IPS-20b (cell line): ENCODE results near the gene SEM1.
"Not testable (repeated sequence)": the region's sequence is repeated elsewhere in the genome, so short reads cannot be mapped to it uniquely, and the experiment has no call there.

ENCODE experiments used
- H3K27ac ChIP-seq: one replicate; pipeline ENCODE4 v1.5.1; 2013; ENCODE audit warnings: low read length
- H3K27me3 ChIP-seq: 2 replicates; pipeline ENCODE4 v1.6.1; 2013; ENCODE audit warnings: mild to moderate bottlenecking, low read length, inconsistent platforms; ENCODE audit not compliant: insufficient read depth
- H3K36me3 ChIP-seq: 2 replicates; pipeline ENCODE4 v1.6.1; 2013; ENCODE audit warnings: low read depth, mild to moderate bottlenecking, inconsistent platforms, low read length, moderate library complexity; ENCODE audit not compliant: insufficient read depth
- H3K4me1 ChIP-seq: 2 replicates; pipeline ENCODE4 v1.6.1; 2013; ENCODE audit warnings: mild to moderate bottlenecking, control low read depth, inconsistent platforms, low read length, moderate library complexity; ENCODE audit not compliant: insufficient read depth
- H3K4me3 ChIP-seq: 2 replicates; pipeline ENCODE4 v1.5.1; 2013; ENCODE audit warnings: mild to moderate bottlenecking, low read length, inconsistent platforms
- H3K9ac ChIP-seq: 2 replicates; pipeline ENCODE4 v1.6.1; 2013; ENCODE audit warnings: low read depth, mild to moderate bottlenecking, inconsistent platforms, low read length, moderate library complexity
- H3K9me3 ChIP-seq: 2 replicates; pipeline ENCODE4 v1.6.1; 2013; ENCODE audit warnings: mild to moderate bottlenecking, low read depth, low read length, inconsistent platforms; ENCODE audit not compliant: insufficient read depth

The SEM1 gene

DNA sequence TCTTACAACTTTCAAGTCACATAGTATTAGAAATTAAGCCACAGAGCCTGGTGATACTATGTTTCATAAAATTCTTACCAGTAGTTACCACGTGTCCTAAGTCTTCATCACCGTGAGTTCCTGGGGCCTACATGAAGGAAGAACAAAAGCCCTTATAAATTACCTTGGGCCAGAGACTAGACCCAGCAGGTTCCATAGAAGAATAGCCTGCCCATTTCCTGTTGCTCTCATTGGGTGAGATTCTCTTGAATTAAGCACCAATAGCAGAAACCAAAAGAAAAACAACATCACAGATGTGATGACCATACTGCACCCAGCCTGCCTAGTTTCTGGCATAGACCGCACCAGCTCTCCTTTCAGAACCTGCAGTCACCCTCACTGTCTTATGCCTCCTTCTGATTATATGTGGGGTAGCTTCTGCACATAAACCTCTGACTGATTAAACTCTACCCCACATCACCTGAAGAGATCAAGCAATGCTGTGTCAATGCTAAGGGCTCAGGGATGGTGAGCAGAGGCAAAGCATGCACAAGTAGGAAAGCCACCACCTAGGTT lies 18.0 kb upstream of the SEM1 start:
- Histone ChIP-seq H3K9me3 (no peaks in the 10 kb centered on the region), H3K27me3 (no peaks in the 10 kb centered on the region), H3K36me3 (no peaks in the 10 kb centered on the region), H3K9ac (no peak overlapping the region), H3K27ac (no peak overlapping the region), H3K4me1 (peaks cover 19% of the 10 kb centered on the region; the same call in 1 of the 2 replicates), H3K4me3 (no peak overlapping the region)

DNA sequence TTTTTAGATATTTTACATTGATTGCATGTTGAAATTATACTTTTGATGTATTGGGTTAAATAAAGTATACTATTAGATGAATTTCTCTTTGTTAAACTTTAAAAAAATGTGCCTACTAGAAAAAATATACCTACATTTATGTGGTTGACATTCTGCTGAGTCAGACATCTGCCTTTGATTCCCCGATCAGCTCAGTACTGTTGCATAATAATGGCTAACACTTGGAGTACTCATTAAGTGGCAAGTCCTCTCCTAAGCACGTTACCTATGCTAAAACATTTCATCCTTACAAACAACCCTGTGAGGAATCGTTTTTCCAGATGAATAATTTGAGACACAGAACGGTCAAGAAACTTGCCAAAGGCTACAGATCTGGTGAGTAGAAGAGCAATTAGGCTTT lies 14.0 kb upstream of the SEM1 start:
- H3K4me1 ChIP-seq: peaks cover 24% of the 10 kb centered on the region; the same call in 1 of the 2 replicates
- H3K9me3 ChIP-seq: no peaks in the 10 kb centered on the region
- no peak overlapping the region for H3K9ac ChIP-seq
- H3K4me3 ChIP-seq: no peak overlapping the region
- H3K36me3 ChIP-seq: no peaks in the 10 kb centered on the region
- H3K27me3 ChIP-seq: no peaks in the 10 kb centered on the region
- H3K27ac ChIP-seq: no peak overlapping the region

DNA sequence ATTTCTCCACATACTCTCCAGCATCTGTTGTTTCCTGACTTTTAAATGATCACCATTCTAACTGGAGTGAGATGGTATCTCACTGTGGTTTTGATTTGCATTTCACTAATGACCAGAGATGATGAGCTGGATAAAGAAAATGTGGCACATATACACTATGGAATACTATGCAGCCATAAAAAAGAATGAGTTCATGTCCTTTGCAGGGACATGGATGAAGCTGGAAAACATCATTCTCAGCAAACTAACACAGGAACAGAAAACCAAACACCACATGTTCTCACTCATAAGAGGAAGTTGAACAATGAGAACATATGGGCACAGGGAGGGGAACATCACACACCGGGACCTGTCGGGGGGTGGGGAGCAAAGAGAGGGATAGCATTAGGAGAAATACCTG lies 13.3 kb upstream of the SEM1 start:
- not testable (repeated sequence) for H3K9me3 ChIP-seq, H3K4me3 ChIP-seq, H3K9ac ChIP-seq, H3K36me3 ChIP-seq, H3K27me3 ChIP-seq, H3K27ac ChIP-seq
- peaks cover 27% of the 10 kb centered on the region; the same call in 1 of the 2 replicates for H3K4me1 ChIP-seq

DNA sequence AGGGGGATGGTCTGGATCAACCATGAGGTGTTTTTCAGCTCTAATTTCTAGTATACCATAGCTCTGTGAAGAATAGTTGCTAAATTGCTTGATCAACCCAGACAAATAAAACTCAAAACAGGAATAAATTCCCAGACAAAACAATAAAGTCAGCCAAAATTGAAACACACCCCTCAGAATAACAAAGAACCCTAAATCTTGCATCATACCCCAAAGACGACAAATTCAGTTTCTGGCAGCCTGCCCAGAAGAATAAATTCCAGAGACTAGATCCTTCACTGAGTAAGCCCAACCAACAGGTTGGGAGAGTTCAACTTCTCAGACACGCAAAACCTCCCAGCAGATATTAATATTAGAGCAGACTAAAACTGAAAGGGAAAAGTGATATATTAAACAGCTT lies 11.2 kb upstream of the SEM1 start:
- no peaks in the 10 kb centered on the region for H3K27me3 ChIP-seq
- no peak overlapping the region for H3K4me3 ChIP-seq
- no peaks in the 10 kb centered on the region for H3K36me3 ChIP-seq
- no peak overlapping the region for H3K27ac ChIP-seq
- H3K4me1 ChIP-seq: peaks cover 19% of the 10 kb centered on the region; the same call in 1 of the 2 replicates
- H3K9me3 ChIP-seq: no peaks in the 10 kb centered on the region
- H3K9ac ChIP-seq: no peak overlapping the region

DNA sequence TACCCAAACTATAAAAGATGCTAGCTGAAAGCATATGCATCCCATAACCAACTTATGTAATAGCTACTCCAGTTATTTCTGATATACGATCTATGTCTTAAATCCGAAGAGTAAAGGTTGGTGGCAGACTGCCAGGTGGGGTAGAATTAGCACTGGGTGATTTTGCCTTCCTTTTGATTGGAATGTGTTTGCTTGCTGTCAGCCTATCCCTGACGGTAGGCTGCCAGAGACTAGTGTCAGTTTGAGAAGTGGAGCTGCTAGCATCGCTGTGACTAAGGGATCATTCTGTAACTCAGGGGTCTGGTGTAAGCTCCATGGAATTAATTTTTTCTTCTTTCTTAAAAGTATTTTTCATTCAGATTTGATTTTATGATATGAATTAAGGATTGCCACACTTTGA lies 9.5 kb upstream of the SEM1 start:
- Histone ChIP-seq H3K27ac (no peak overlapping the region), H3K27me3 (no peaks in the 10 kb centered on the region), H3K9ac (no peak overlapping the region), H3K4me3 (no peak overlapping the region), H3K9me3 (0 out of 2 replicates have a peak, but pooled peaks cover 2% of the 10 kb centered on the region), H3K4me1 (peaks cover 16% of the 10 kb centered on the region; the same call in 1 of the 2 replicates), H3K36me3 (no peaks in the 10 kb centered on the region)

DNA sequence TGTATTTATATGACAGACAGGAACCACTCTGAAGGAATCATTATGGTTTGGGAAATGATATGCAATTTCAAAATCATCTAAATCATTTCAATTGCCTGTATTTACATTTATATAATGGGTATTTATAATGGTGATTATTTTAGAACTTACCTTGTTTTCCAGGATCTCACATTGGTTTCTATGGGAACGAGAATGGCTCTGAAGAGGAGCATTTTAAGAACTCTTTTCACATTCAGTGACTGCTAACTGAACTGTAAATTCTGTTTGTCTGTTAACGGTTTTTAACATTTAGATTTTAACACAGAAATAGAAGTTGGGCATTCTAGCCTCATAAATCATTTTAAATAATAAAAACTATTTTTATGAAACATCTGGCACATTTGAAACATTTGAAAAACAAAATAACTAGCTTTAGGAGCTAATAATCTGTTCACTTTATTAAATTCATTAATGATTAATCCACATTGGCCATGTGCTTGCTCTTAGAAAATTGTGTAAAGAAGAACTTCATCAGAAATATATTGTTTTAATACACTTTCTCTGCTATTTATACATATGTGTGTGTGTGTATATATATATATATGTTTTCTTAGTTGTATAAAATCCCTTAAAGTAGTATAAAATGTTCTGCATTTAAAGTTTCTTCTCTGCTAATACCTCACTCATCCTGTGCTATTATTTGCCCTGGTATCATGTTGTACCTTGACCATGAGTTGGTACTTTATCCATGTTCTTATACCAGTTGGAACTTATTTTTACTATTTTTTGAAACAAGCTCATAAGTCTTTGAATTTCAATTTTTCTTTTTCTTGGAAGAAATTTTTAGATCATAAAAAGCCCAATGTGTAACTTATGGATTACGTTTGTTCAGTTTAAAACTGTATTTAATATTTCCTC lies 8.7 kb upstream of the SEM1 start:
- Histone ChIP-seq H3K9me3 (peaks cover 9% of the 10 kb centered on the region), H3K4me3 (no peak overlapping the region), H3K36me3 (no peaks in the 10 kb centered on the region), H3K27me3 (no peaks in the 10 kb centered on the region), H3K27ac (no peak overlapping the region), H3K4me1 (peaks cover 8% of the 10 kb centered on the region; the same call in 1 of the 2 replicates), H3K9ac (no peak overlapping the region)

DNA sequence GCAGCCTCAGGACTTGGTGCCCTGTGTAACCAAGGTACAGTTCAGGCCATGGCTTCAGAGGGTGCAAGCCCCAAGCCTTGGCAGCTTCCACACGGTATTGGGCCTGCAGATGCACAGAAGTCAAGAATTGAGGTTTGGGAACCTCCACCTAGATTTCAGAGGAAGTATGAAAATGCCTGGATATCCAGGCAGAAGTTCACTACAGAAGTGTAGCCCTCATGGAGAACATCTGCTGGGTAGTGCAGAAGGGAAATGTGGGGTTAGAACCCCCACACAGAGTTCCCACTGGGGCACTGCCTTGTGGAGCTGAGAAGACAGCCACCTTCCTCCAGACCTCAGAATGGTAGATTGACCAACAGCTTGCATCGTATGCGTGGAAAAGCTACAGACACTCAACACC lies 3.4 kb upstream of the SEM1 start:
- Histone ChIP-seq H3K27me3 (no peaks in the 10 kb centered on the region), H3K4me3 (no peak overlapping the region), H3K9me3 (peaks cover 20% of the 10 kb centered on the region), H3K4me1 (peaks cover under 1% of the 10 kb centered on the region; the same call in 1 of the 2 replicates), H3K36me3 (no peaks in the 10 kb centered on the region), H3K27ac (no peak overlapping the region), H3K9ac (no peak overlapping the region)

DNA sequence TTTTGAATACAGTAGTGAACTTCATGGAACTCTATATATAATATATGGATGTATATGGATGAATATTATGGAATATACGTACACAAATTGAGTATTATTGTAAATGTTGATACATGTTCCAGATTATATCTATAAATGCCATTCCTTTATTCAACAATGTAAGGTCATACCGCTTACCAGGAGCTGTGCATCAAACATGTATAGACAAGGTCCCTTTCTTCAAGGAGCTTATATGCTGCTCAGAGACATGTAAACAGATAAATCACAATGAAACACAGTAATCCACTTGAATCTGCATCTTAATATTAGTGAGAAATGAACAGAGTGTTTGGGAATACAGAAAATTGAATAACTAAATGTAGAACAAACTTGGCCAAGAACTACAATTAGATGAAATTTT lies 898 bp upstream of the SEM1 start:
- Histone ChIP-seq H3K36me3 (peaks cover 16% of the 10 kb centered on the region), H3K27ac (no peak overlapping the region)

DNA sequence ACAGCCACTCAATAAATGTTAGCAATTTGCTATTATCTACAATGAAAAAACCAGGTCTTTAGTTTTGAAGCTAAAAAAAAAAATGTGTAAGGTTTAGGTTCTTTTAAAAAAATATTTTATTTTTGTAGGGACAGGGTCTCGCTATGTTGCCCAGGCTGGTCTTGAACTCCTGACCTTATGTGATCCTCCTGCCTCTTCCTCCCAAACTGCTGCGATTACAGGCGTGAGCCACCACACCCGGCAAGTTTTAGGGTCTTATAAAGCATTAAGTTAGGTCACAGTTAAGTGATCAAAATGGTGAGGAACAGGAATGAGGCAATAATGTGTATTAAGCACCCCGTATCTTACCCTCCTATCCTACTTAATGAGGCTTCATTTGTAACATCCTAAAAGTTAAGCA lies 774 bp downstream of the SEM1 start:
- H3K4me1 ChIP-seq: peaks cover 3% of the 10 kb centered on the region; the same call in 1 of the 2 replicates
- no peaks in the 10 kb centered on the region for H3K27me3 ChIP-seq
- H3K36me3 ChIP-seq: peaks cover 24% of the 10 kb centered on the region
- peak overlapping the region; percentile 95 for H3K9ac ChIP-seq
- peak overlapping the region; percentile 68 for H3K27ac ChIP-seq
- H3K9me3 ChIP-seq: peaks cover 15% of the 10 kb centered on the region
- H3K4me3 ChIP-seq: peak overlapping the region; percentile 87

More for the DNA sequence above, 898 bp upstream of the SEM1 start:
- peaks cover 20% of the 10 kb centered on the region for H3K9me3 ChIP-seq
- peaks cover 3% of the 10 kb centered on the region; the same call in 1 of the 2 replicates for H3K4me1 ChIP-seq
- no peaks in the 10 kb centered on the region for H3K27me3 ChIP-seq
- H3K4me3 ChIP-seq: peak overlapping the region; percentile 87; the same call in 1 of the 2 replicates
- no peak overlapping the region for H3K9ac ChIP-seq

DNA sequence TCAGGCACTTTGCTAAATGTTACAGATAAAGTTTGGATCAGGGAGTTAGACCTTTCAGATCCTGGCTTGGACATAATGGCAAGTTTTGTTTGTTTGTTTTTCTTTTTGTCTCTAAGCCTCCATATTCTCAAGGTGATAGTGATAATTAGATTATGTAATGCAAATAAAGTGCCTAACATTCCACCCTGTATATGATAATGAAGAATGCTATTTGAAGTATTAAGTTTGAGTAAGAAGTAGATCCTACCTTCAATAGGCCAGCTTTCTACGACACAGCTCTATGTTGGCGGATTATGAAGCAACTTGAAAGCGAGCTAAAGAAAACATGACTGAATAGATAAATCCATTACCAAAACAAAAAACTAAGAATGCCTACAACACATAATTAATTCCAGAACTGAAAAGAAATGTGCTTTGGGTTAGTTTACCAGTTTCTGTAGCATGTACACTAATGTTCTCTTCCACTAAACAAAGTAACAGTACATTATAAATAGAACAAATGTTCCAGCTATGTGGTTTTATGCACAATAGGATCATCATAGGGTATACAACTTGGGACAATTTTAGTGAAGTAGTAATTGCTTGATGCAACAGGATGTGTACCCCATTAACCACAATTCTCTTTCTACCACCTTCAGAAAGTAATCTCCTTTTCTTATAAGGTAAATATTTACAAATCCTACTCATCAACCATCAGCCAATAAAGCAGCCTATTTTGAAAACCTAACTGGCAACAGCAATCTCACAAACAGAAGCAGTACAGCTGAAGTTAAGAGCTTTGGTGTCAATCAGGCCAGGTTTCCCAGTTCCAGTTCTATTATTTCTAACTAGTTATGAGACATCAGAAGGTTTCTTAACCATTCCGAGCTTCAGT lies 1.5 kb downstream of the SEM1 start:
- Histone ChIP-seq H3K36me3 (peaks cover 24% of the 10 kb centered on the region), H3K27ac (no peak overlapping the region), H3K9ac (peak overlapping the region; percentile 95; the same call in 1 of the 2 replicates), H3K9me3 (peaks cover 8% of the 10 kb centered on the region), H3K27me3 (no peaks in the 10 kb centered on the region), H3K4me3 (peak overlapping the region; percentile 87), H3K4me1 (peaks cover 3% of the 10 kb centered on the region; the same call in 1 of the 2 replicates)

DNA sequence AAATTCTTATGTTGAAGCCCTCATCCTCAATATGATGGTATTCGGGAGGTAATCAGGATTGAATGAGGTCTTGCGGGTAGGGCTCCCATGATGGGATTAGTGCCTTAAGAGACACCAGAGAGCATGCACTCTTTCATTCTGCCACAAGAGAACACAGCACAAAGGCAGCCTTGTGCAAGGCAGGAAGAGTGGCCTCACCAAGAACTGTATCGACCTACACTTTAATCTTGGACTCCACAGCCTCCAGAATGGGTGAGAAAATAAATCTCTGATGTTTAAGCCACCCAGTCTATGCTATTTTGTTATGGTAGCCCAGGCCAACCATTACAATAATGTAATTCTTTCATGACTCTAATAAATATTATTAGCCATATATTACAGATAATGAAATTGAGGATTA lies 8.4 kb downstream of the SEM1 start:
- peaks cover 14% of the 10 kb centered on the region for H3K36me3 ChIP-seq
- H3K4me1 ChIP-seq: no peaks in the 10 kb centered on the region; the same call in 1 of the 2 replicates
- no peak overlapping the region for H3K27ac ChIP-seq
- H3K9ac ChIP-seq: no peak overlapping the region
- H3K27me3 ChIP-seq: no peaks in the 10 kb centered on the region
- H3K9me3 ChIP-seq: no peaks in the 10 kb centered on the region
- H3K4me3 ChIP-seq: no peak overlapping the region
